Stimulated activated CD4-positive, alpha-beta T cell treated with anti-CD3 and anti-CD28 coated beads, Interleukin-1b, Interleukin-23, amount 100 ng/mL, for 4 hours (primary cell): Measurements from ENCODE around the gene MS4A15.
A peak's percentile ranks its signal among the peaks of the same experiment; 100 is the strongest.
"Not testable (repeated sequence)": the region's sequence is repeated elsewhere in the genome, so short reads cannot be mapped to it uniquely, and the experiment has no call there.

Experiments
- DNase-seq, 2 donors: peaks; one replicate each; pipeline ENCODE4 v3.0.0-alpha.2; 2020; ENCODE audit warnings: low read depth in 2 of 2

MS4A15 gene

DNA sequence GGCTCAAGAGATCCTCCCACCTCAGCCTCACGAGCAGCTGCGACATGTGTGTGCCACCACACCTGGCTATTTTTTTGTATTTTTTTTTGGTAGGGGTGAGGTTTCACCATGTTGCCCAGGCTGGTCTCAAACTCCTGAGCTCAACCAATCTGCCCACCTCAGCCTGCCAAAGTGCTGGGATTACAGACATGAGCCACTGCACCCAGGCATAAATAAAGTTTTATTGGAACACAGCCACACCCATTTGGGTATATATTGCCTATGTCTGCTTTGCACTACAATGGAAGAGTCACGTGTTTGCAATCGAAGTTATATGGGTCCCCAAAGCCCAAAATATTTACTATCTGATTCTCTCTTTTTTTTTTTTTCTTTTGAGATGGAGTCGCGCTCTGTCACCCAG lies 1.8 kb upstream of the MS4A15 start:
- no peak for DNase-seq

DNA sequence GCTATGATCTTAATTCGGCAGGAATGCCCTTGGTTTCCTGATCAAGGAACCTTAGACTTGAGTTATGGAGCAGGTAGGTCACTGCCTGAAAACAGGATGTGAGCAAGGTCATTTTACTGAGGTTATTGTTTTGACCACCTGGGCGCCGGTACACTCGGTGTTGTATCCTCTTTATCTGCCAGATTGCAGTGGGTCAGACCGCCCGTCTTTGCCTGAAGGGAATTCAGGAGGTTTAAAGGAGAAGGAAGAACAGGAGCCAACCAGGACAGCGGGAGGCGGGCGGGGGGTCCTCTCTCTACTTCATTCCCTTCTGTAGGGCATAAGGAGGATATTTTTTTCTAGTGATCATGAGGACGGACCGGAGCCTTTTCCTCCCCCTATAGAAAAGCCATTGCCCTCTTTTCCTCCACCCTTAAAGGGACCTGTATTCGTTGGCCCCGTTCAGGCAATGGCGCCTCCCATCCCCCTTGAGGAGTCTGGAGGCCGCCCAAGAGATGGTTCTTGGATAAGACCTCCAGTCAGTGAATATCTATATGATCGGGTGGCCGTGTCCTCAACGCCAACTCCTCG lies 649 bp downstream of the MS4A15 start:
- no peak for DNase-seq

DNA sequence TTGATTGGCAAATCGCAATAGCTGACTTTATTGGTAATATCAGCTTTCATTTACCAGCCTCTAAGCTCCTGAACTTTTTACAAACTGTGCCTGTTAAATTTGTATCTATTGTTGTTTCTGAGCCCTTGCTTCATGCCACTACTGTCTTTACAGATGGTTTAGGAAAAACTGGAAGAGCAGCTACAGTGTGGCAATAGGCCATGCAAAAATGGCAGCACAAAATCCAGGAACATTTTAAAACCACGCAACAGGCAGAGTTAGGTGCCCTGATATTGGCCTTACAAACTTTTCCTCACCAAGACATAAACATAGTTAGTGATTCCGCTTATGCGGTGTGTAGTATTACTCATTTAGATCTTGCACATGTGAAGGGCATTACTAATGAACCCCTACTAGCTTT lies 2.0 kb downstream of the MS4A15 start:
- not testable (repeated sequence) for DNase-seq

DNA sequence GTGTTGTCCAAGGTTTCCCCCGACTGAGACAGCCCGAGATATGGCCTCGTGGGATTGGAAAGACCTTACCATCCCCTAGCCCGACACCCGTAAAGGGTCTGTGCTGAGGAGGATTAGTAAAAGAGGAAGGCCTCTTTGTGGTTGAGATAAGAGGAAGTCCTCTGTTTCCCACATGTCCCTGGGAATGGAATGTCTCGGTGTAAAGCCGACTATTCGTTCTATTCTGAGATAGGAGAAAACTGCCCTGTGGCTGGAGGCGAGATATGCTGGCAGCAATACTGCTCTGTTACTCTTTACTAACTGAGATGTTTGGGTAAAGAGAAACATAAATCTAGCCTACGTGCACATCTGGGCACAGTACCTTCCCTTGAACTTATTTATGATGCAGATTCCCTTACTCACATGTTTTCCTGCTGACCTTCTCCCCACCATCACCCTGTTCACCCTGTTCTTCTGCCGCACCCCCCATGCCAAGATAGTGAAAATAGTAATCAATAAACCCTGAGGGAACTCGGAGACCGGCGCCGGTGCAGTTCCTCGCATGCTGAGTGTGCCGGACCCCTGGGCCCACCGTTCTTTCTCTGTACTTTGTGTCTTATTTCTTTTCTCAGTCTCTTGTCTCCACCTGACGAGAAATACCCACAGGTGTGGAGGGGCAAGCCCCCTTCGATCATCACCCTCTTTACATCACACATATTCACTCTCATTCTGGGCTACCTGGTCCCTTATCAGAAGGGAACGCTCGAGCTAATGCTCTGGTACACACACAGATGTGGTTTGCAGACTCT lies 3.0 kb downstream of the MS4A15 start:
- DNase-seq = not testable (repeated sequence)

DNA sequence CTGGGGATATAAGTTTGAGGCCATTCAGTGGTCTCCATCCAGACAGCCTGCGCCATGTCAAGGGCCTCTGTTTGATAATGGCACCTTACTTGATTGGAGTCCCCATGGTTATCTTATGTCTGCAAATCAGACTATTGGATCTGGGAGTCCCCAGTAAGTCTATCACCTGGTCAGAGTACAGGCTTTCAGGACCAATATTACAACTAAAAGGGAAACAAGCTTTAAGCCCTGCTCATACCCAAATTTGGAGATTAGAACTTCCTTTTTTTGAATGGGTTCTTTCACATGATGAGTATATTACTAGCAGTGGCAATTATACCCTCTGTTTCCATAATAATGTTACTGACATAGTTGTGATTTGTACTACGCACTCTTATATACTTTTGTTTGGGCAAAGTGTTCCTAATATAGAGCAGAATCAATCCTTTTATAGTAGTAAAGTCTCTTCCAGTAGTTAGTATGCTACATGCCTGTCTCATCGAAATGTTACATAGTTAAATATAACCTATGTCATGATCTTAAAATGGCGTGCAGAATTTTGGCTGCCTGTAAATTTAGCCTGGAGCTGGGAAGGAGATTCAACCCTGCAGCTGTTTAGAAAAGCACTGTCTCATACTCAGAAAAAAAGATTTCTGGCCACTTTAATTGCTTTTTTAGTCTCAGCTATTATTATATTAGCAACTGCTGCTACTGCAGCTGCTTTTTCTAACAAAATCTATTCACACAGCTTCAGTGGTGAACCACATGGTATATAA lies 4.9 kb downstream of the MS4A15 start:
- DNase-seq = no peak

DNA sequence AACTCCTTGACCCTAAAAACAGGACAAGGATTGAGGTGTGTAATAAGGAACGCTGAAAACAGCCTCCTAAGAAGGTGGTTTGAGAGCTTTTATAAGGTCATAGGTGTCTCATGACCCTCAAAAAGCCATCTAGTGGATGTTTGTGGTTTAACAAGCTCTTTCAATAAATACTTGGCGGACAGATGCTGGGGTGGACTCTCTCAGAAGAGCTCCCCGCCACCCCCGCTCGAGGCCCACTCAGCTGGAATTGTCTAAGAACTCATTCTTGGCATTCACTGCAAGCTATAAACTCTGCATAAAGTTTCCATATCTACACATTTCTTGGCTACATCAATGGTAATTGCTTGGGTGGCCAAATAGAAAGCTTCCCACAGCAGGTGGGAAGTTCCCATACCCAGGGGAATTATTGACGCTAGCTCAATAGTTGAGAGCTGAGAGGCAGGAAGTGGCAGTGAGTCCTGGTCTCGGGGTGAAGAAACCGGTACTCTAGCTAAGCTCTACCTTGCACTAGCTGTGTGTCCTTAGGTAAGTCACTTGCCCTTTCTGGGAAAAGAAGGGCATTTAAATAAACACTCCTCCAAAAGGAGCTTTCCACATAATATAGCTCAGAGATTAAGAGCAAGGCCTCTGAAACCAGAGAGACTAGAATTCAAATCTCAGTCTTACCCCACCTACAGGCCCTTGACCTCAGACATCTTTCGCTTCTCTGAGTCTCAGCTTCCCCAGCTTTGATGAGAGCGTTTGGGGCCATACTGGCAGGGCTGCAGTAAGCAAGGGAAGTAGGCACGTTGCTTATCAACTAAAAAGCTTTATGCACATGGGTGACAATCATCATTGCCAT lies 6.4 kb downstream of the MS4A15 start:
- DNase-seq = no peak

DNA sequence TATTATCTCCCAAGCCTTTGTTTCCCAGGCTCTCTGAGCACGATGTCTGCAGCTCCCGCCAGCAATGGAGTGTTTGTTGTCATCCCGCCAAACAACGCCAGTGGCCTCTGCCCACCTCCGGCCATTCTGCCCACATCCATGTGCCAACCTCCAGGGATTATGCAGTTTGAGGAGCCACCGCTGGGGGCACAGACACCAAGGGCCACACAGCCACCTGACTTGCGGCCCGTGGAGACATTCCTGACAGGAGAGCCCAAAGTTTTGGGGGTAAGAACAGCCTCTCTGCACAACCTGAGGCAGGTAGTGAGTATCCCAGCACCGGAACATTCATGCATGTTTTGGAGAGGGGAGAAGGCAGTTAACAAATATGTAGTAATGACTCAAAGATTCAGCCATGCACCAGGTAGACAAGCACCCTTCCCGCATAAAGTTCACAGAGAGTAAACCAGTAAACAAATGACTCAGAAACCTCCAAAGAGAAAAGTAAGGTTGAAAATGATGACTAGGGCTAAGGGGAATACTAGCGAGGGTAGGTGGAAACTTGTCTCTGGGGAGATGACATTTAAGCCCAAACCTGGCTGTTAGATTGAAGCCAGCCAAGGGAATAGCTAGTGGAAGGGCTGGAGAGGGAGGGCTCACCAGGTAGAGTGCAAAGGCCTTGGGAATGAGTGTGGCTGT lies 7.2 kb downstream of the MS4A15 start:
- no peak for DNase-seq

DNA sequence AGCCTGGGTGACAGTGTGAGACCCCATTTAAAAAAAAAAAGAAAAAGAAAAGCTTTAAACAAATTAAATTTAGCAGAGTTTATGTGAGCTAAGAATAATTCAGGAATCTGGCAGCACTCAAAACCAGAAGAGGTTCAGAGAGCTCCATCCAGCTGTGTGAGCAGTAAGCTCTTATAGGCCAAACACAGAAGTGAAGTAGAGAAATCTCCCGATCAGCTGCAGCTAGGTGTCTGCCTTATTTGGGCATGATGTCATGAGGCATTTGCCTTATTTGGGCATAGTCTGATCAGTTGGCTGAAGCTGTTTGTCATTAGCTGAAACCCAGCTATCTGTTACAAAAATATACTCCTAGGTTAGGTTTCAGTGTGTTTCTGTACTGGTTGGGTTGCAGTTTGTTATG lies 8.2 kb downstream of the MS4A15 start:
- DNase-seq = no peak

DNA sequence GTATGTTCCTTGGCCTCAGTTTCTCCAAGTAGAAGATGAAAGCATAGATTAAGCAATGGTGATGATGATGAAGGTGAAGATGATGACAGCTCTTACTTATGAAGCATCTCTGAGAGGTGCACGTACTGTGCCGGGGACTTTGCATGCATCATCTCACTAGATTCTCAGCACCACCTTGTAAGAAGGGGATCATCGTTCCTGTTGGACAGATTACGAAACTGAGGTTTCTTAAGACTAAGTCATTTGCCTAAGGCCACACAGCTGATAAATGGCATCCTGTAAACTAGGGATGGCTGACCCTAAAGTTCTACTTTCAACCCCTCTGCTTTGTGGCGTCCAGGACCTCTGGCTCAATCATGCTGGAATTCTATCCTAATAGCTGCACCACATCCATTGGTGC lies 8.7 kb downstream of the MS4A15 start:
- no peak for DNase-seq

DNA sequence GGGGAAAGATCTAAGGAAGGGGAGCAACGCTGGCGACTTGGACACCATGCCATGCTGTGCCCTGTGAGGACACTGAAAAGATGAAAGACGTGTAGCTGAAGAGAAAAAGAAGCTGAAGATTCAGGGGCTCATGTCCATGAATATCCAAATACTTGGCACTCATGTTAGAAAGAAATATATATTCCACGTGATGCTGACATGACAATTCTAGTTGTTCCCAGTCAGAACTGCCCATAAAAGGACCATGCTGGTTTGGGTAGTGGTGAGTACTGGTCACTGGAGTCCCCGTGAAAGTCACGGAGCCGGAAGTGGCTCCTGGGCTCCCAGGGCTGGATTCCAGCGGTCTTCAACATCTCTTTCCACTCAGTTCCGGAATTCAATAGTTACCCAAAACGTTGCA lies 9.9 kb downstream of the MS4A15 start:
- DNase-seq = no peak

DNA sequence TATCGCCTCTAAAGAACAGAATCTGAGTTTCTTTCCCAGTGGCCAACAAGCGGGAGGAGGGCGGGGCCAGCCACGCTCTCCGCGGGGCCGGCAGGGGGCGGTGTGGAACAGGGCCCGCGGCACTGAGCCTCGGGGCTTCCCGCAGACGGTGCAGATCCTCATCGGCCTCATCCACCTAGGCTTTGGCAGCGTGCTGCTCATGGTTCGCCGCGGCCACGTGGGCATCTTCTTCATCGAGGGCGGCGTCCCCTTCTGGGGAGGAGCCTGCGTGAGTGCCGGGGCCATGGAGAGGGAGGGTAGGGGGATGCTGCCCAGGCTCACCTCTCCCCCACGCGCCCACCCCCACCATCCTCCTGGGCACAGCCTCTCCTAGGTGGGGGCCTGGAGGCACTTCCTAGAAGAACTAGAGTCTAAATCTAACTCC lies 10.7 kb downstream of the MS4A15 start:
- peak in 1 of 2 donors; percentile 20 for DNase-seq

DNA sequence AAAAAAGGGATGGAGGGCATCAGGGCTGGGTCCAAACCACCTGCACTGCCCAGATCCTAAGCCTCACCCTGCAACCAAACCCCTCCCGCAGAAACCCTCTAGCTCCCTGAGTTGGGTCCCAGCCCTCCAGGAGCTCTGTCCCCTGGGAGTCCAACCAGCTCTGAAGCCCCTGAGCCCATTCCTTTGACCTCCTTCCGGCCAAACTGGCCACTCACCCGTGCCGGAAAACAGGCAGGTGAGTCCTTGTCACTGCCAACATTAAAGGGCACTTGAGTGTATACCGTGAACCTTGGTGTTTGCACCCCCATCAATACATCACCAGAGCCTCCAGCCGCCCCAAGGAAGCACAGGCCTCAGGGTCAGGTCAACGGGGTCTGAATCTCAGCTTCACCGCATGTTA lies 11.5 kb downstream of the MS4A15 start:
- DNase-seq = no peak

DNA sequence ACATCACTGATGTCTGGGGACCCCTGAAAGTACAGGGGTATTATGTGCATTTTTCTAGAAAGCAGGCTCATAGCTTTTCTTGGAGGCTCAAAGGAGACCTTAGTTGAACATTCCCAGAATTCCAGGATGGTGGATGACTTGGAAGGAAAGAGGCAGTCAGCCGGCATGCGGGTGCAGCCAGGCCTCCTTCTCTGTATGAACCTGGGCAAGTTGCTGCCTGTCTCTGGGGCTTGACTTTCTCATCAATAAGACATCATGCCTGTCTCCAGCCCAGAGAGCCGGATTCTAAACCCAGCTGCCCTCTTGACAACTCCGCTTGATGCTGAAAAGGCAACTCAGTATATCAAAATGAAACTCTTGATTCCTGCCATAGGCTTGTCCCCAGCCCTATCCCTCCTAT lies 12.6 kb downstream of the MS4A15 start:
- DNase-seq = no peak

DNA sequence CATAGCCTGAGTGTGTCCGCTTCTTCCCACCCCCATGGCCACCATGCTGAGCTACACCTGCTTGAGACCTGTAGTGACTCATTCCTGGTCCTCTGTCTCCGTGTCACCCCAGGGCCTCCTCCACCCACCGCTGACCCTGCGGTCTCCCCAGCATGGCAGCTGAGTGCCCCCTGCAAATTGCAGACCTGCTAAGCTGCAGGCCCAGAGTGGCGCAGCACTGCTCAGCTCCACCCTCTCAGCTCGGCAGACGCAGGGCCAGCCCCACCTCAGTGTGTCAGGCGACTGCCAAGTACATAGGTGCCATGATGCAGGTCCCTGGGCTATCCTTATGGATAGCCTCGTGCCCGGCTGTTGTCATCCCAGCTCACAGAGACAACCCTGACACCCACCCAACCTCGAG lies 13.1 kb downstream of the MS4A15 start:
- DNase-seq = no peak

DNA sequence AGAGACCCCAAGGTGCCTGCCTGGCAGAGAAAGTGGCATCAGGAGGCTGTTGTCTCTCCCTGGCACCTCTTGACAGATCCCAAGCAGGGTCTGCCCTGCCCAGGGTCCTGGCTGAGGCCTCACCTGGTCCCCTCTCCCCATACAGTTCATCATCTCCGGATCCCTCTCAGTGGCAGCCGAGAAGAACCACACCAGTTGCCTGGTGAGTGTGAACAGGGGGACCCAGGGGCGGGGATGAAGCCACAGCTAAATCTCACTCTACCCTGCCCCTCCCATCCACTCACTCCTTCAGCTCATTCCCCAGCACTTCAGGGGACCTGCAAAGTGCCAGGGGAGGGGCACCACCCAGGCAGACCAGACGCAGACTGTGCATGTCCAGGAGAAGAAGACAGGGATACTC lies 14.5 kb downstream of the MS4A15 start:
- DNase-seq = no peak

DNA sequence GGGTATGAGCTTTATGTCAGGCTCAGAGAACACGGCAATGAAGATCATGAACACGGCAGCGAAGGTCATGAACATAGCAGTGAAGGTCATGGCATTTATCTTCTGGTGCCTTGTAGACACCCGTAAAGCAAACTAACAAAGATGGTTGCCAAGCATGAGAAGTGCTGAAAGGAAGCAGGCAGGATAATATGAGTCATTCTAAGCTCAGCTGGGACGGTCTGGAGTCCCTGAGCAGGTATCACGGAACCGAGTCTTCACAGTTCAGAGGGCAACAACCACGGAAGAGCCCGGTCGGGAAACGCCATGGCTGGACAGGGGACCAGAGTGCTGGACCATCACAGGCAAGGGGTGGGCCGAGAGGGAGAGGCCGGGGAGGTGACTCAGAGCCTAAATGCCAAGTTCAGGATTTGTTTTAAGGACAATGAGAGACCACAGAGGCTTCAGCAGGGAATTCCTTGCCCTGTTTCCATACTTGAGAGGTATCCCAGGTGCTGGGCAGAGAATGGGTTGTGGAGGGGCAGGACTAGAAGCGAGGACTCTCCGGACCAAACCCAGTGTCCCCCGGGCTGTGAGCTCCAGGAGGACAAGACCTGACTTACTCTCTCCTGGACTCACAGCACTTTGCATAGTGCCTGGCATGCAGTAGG lies 15.3 kb downstream of the MS4A15 start:
- no peak for DNase-seq

DNA sequence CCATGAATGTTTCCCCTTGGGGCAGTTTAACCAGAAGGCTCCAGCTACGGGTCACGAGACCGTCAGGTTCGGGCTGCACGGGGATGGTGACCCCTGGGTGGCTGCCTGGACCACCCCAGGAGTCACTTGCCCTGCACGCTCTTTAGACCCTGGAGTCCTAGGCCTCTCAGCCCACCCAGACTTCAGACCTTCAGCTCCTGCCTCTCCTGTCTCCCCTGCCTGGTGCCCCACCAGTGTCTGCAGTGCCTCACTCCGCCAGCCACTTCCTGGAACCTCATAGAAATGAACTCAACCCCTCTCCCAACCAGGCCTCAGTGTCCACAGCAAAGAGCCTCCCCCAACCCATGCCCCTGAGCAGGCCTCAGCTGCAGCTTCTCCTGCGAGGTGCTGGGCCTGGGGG lies 16.0 kb downstream of the MS4A15 start:
- DNase-seq = no peak

DNA sequence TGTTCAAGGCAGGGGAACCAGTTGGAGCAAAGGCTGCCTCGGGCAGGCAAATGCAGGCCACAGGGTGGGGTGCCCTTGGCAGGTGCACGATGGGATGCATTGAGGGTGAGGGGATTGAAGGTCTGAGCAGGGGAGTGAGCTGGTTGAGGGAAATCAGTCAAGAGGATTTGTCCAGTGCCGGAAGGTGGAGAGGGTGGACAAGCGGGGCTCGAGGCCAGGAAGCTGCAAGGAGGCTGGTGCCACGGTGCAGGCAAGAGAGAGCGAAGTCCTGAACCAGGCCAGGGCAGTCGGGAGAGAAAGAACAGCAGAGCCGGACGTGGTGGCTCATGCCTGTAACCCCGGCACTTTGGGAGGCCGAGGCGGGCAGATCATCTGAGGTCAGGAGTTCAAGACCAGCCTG lies 18.1 kb downstream of the MS4A15 start:
- DNase-seq = no peak

DNA sequence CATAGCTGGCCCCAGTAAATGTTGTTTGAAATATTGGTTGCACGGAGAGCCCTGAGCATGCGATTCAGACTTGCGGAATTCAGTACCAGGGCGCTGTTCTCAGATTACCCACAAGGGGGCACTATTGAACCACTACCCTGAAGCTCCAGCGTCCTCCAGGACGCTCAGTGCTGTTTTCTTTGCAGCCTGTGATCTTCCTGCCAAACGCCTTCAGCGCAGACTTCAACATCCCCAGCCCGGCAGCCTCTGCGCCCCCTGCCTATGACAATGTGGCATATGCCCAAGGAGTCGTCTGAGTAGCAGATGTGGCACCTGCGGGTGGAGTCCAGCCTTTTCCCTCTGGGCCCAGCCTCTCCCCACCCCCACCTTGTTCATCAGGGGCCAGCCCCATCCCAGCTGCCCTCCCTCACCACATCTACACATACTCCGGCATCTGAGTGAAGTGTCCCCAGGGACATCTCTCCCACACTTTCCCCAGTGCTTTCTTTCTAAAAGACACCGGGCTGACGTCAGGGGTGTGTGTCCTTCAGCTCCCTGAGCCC lies 18.8 kb downstream of the MS4A15 start:
- DNase-seq = peak; percentile 70 to 76

DNA sequence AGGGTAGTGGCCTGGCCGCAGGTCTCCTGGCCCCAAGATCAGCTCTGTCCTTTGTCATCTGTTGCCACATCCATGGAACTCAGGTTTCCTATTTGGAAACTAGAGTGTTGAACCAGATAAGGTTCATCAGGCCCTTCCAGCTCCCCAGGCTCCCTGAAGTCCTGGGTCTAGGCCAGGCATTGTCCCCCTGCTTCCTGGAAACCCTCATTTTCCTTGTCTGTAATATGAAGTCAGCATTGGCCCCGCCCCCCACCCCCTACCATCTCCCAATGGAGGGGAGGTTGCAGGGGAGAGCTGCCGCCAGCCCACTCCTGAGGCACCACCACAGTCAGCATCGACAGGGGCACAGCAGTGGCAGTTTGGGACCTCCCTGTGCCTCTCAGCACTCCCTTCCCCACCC lies 19.5 kb downstream of the MS4A15 start:
- DNase-seq = no peak

DNA sequence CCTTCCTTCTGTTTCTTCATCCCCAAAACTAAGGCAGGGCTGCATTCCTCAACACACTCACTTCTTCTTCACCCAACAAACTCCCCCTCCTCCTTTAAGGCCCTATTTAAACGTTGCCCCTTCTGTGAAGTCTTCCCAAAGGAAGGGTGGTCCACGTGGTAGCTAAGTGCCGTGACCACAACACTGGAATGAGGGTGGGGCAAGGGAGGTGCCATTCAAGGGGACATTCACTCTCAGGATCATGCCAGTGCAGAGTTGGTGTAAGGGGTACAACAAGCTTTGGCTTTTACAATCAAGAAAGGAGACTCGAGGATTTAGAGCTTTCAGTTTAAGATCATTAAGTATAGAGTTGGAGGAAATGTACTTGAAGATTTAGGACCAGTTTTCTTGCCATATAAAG lies 20.4 kb downstream of the MS4A15 start:
- no peak for DNase-seq
